GM23338 (cell line): ENCODE measurements around the gene FAM241A. TPM values are rescaled to one million over a fixed set of nuclear protein-coding genes. Genes with fewer than 3 reads are reported as not detected.

ENCODE experiments used
- ATAC-seq: fragments of 200-7000 bp; cut with Tn5 transposase; 3 replicates; pipeline ENCODE4 v1.9.1; 2020
- DNase-seq: peaks from one replicate; pipeline ENCODE4 v3.0.0-alpha.2; 2015; ENCODE audit warnings: low spot score
- H2AFZ ChIP-seq: fragments of 200-600 bp; sonication (generic); 2 replicates; pipeline ENCODE4 v1.8.0; 2016; ENCODE audit warnings: antibody characterized with exemption, mild to moderate bottlenecking, moderate library complexity
- H3F3A ChIP-seq: fragments of 200-600 bp; sonication (generic); replicated peaks from 2 replicates; pipeline ENCODE4 v1.8.0; 2017; ENCODE audit warnings: antibody characterized with exemption, mixed run types, low read depth
- H3K27ac ChIP-seq: fragments of 200-600 bp; sonication (generic); 2 replicates; pipeline ENCODE4 v1.6.1; 2016; ENCODE audit warnings: low read depth
- H3K27me3 ChIP-seq: fragments of 200-600 bp; sonication (generic); 2 replicates; pipeline ENCODE4 v1.8.0; 2016; ENCODE audit warnings: mild to moderate bottlenecking, mixed run types, moderate library complexity; ENCODE audit not compliant: insufficient read depth
- H3K36me3 ChIP-seq: fragments of 200-600 bp; sonication (generic); 2 replicates; pipeline ENCODE4 v1.8.0; 2016; ENCODE audit warnings: mild to moderate bottlenecking; ENCODE audit not compliant: insufficient read depth
- H3K4me1 ChIP-seq: fragments of 200-600 bp; sonication (generic); 2 replicates; pipeline ENCODE4 v1.8.0; 2016; ENCODE audit warnings: mild to moderate bottlenecking, moderate library complexity; ENCODE audit not compliant: insufficient read depth
- H3K4me2 ChIP-seq: fragments of 200-600 bp; sonication (generic); 2 replicates; pipeline ENCODE4 v1.7.1; 2017; ENCODE audit warnings: mixed run types
- H3K4me3 ChIP-seq: fragments of 200-600 bp; sonication (generic); 2 replicates; pipeline ENCODE4 v1.6.1; 2016; ENCODE audit warnings: mixed run types
- H3K79me2 ChIP-seq: fragments of 200-600 bp; sonication (generic); replicated peaks from 2 replicates; pipeline ENCODE4 v1.8.0; 2017; ENCODE audit warnings: mild to moderate bottlenecking; ENCODE audit not compliant: insufficient read depth
- H3K9me2 ChIP-seq: fragments of 200-600 bp; sonication (generic); 2 replicates; pipeline ENCODE4 v1.8.0; 2017; ENCODE audit not compliant: insufficient read depth
- H4K20me1 ChIP-seq: fragments of 200-600 bp; sonication (generic); replicated peaks from 2 replicates; pipeline ENCODE4 v1.8.0; 2017; ENCODE audit warnings: mild to moderate bottlenecking; ENCODE audit not compliant: insufficient read depth
- H3K27ac Mint-ChIP-seq: 2 replicates; pipeline ENCODE4 v1.8.0; 2020; ENCODE audit warnings: inconsistent platforms, mild to moderate bottlenecking, moderate library complexity, mixed read lengths
- H3K27me3 Mint-ChIP-seq: 3 replicates; pipeline ENCODE4 v1.8.0; 2022; ENCODE audit warnings: low read depth, mild to moderate bottlenecking, moderate library complexity, mixed read lengths, inconsistent platforms; ENCODE audit not compliant: insufficient read depth, poor library complexity
- H3K36me3 Mint-ChIP-seq: 3 replicates; pipeline ENCODE4 v1.8.0; 2021; ENCODE audit warnings: low read depth, mild to moderate bottlenecking, inconsistent platforms, moderate library complexity, mixed read lengths
- H3K4me1 Mint-ChIP-seq: 3 replicates; pipeline ENCODE4 v1.8.0; 2020; ENCODE audit warnings: mild to moderate bottlenecking, inconsistent platforms, mixed read lengths
- H3K4me3 Mint-ChIP-seq: 3 replicates; pipeline ENCODE4 v1.8.0; 2021; ENCODE audit warnings: moderate library complexity, mild to moderate bottlenecking, inconsistent platforms, mixed read lengths
- H3K9me3 Mint-ChIP-seq: 3 replicates; pipeline ENCODE4 v1.8.0; 2020; ENCODE audit warnings: moderate library complexity, mild to moderate bottlenecking, inconsistent platforms, mixed read lengths
- CREB1 ChIP-seq: fragments of 250-450 bp; sonication (Bioruptor Pico); IDR thresholded peaks from 2 replicates; pipeline ENCODE4 v1.5.0; 2020; ENCODE audit warnings: low read depth, mild to moderate bottlenecking, moderate library complexity
- CTCF ChIP-seq, 2 experiments: fragments of 200-600 bp in 1 of 2; sonication (generic) in 1 of 2; conservative IDR thresholded peaks; 2 replicates each; pipeline versions ENCODE4 v1.5.1 to v1.6.1; 2016 to 2017; ENCODE audit warnings: antibody characterized with exemption in 2 of 2, low read depth in 2 of 2, mild to moderate bottlenecking in 2 of 2, moderate library complexity in 1 of 2
- EZH2 ChIP-seq: fragments of 200-600 bp; sonication (generic); IDR thresholded peaks from one replicate; pipeline ENCODE4 v1.8.0; 2017; ENCODE audit warnings: antibody characterized with exemption, mild to moderate bottlenecking, low read depth; ENCODE audit not compliant: unreplicated experiment
- EZH2phosphoT487 ChIP-seq: fragments of 200-600 bp; sonication (generic); IDR thresholded peaks from one replicate; pipeline ENCODE4 v1.8.1; 2018; ENCODE audit warnings: antibody characterized with exemption; ENCODE audit not compliant: unreplicated experiment
- JUNB ChIP-seq: IDR thresholded peaks from one replicate; pipeline ENCODE4 v1.6.1; 2016; ENCODE audit warnings: antibody characterized with exemption; ENCODE audit not compliant: unreplicated experiment
- NANOG ChIP-seq: IDR thresholded peaks from 2 replicates; pipeline ENCODE4 v1.6.1; 2016; ENCODE audit warnings: antibody characterized with exemption, borderline replicate concordance
- POLR2AphosphoS5 ChIP-seq: IDR thresholded peaks from 2 replicates; pipeline ENCODE4 v1.6.1; 2016; ENCODE audit warnings: antibody characterized with exemption, low read depth
- REST ChIP-seq: IDR thresholded peaks from one replicate; pipeline ENCODE4 v1.6.1; 2018; ENCODE audit warnings: antibody characterized with exemption; ENCODE audit not compliant: unreplicated experiment
- ZNF114 ChIP-seq: fragments of 250-450 bp; sonication (Bioruptor Pico); IDR thresholded peaks from 2 replicates; pipeline ENCODE4 v1.5.0; 2020; ENCODE audit warnings: mild to moderate bottlenecking, moderate library complexity
- ZNF462 ChIP-seq: fragments of 250-450 bp; sonication (Bioruptor Pico); IDR thresholded peaks from 2 replicates; pipeline ENCODE4 v1.5.0; 2020; ENCODE audit warnings: mild to moderate bottlenecking, moderate library complexity
- polyA plus RNA-seq: library from polyadenylated mRNA; unstranded; fragments of >200 nt; fragmentation: Nextera tagmentation; extraction: Ambion mirVana; gene quantifications from 2 replicates; pipeline ENCODE4 v1.2.1, GENCODE V29; 2016
- total RNA-seq: library from RNA; depleted of rRNA; stranded (reverse); fragments of >200 nt; shearing (Covaris generic); gene quantifications from 2 replicates; pipeline ENCODE4 v1.2.3, GENCODE V29; 2014

Gene FAM241A
- total and polyA plus RNA-seq, 2 experiments from 2014 or later: 0.58 to 0.63 TPM

GRCh38 chr4:112153211-112153791 lies 8.0 kb downstream of the FAM241A start:
- Histone ChIP-seq H3K4me1 (no peaks in the 10 kb centered on the region), H3K9me2 (no peaks in the 10 kb centered on the region), H3F3A (no peaks in the 10 kb centered on the region), H3K4me2 (no peak overlapping the region), H3K4me3 (no peak overlapping the region), H3K27ac (no peak overlapping the region), H3K36me3 (no peaks in the 10 kb centered on the region), H3K79me2 (no peaks in the 10 kb centered on the region), H3K27me3 (peaks cover under 1% of the 10 kb centered on the region; the same call in 1 of the 2 replicates), H2AFZ (no peak overlapping the region), H4K20me1 (no peaks in the 10 kb centered on the region)
- Mint-ChIP-seq H3K27ac (0 out of 2 replicates have a peak overlapping the region, but pooled peaks have one; percentile 4), H3K4me1 (0 out of 3 replicates have a peak, but pooled peaks cover 4% of the 10 kb centered on the region), H3K27me3 (no peaks in the 10 kb centered on the region), H3K9me3 (no peaks in the 10 kb centered on the region), H3K4me3 (no peak overlapping the region), H3K36me3 (no peaks in the 10 kb centered on the region)
- ATAC-seq (no peak), DNase-seq (no peak)
- TF ChIP-seq REST: no peak
- no peak for TF ChIP-seq ZNF114
- TF ChIP-seq EZH2phosphoT487: no peak
- no peak for TF ChIP-seq NANOG
- no peak for TF ChIP-seq CTCF (conservative IDR thresholded peaks at IDR 0.05; ENCODE audit: low read depth in 2 of 2)
- no peak for TF ChIP-seq EZH2
- TF ChIP-seq JUNB: no peak
- no peak for TF ChIP-seq CREB1 (CRISPR knock-in tag)

- 0 out of 3 replicates have a peak, but pooled peaks cover 2% of the 10 kb centered on the region for H3K9me3 Mint-ChIP-seq
- H3K4me2 ChIP-seq: no peak overlapping the region
- no peaks in the 10 kb centered on the region for H3K36me3 ChIP-seq
- H3K36me3 Mint-ChIP-seq: no peaks in the 10 kb centered on the region
- DNase-seq (no peak), ATAC-seq (no peak)
- H3K27ac Mint-ChIP-seq: no peak overlapping the region
- H2AFZ ChIP-seq: no peak overlapping the region
- 0 out of 3 replicates have a peak, but pooled peaks cover 4% of the 10 kb centered on the region for H3K4me1 Mint-ChIP-seq
- H3K9me2 ChIP-seq: no peaks in the 10 kb centered on the region; the same call in 1 of the 2 replicates
- no peaks in the 10 kb centered on the region for H3K27me3 ChIP-seq
- H3K4me1 ChIP-seq: no peaks in the 10 kb centered on the region
- H3K27me3 Mint-ChIP-seq: no peaks in the 10 kb centered on the region
- no peak overlapping the region for H3K27ac ChIP-seq
- no peaks in the 10 kb centered on the region for H3K79me2 ChIP-seq
- H3K4me3 ChIP-seq: no peak overlapping the region
- H3K4me3 Mint-ChIP-seq: no peak overlapping the region
- H3F3A ChIP-seq: no peaks in the 10 kb centered on the region
- H4K20me1 ChIP-seq: no peaks in the 10 kb centered on the region
- no peak for TF ChIP-seq ZNF462
- no peak for TF ChIP-seq EZH2
- no peak for TF ChIP-seq JUNB
- no peak for TF ChIP-seq POLR2AphosphoS5
These were observed 10.9 kb downstream of the FAM241A start for GRCh38 chr4:112156112-112156511.
